HCT116 (cell line): Measurements from ENCODE around the gene SPDYE8. TPM values are rescaled to one million over a fixed set of nuclear protein-coding genes. Genes with fewer than 3 reads are reported as not detected.

ENCODE experiments used
- total RNA-seq: library from RNA; stranded (reverse); gene quantifications from one replicate; pipeline ENCODE4 v1.2.1, GENCODE V29; 2021; ENCODE audit not compliant: unreplicated experiment

SPDYE8 gene
- total RNA-seq, 1 experiment from 2014 or later, result not detected

Other genes starting within 250 kb of the SPDYE8 start
- 2.4 TPM for gene TYW1B, start 201.6 kb downstream of the SPDYE8 start, total RNA-seq
- gene POM121, start 104.7 kb downstream of the SPDYE8 start, total RNA-seq, result 53.3 TPM
- 1.0 TPM for gene TRIM74, start 60.3 kb downstream of the SPDYE8 start, total RNA-seq
- gene SPDYE11, start 28.1 kb upstream of the SPDYE8 start, total RNA-seq, result not detected
- not detected for gene SPDYE9, start 56.3 kb upstream of the SPDYE8 start, total RNA-seq